PC-3 (cell line): ENCODE data around the gene SAFB2.

Experiments
- EZH2 ChIP-seq: fragments of 300-600 bp; sonication (generic); IDR thresholded peaks from one replicate; pipeline ENCODE4 v1.6.1; 2017; ENCODE audit warnings: antibody characterized with exemption, mild to moderate bottlenecking, low read length; ENCODE audit not compliant: unreplicated experiment
- TF ChIP-seq, protein P1 (sequence below): fragments of 300-600 bp; sonication (generic); conservative IDR thresholded peaks from 2 replicates; pipeline ENCODE4 v1.5.1; 2017; ENCODE audit warnings: antibody characterized with exemption, low read depth, mild to moderate bottlenecking, low read length

DNA sequence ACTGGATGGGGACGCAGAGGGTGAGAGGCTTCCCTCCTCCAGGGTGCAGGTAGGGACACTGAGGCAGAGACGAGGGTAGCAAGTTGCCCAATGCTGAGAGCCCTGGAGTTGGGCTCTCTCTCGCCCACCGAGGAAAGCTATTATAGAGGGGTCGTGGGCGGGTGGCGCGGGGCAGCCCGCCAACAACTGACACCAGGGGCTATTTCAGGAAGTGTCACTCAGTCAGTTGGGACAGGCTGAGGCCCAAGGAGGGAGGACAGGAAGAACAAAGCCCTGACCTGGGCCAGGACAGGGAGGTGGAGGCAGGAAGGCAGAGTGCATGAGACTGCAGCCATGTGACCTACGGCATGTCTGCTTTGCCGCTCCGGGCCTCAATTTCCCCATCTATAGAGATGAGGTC is 84.7 kb downstream of the SAFB2 start:
- TF ChIP-seq, protein P1, sequence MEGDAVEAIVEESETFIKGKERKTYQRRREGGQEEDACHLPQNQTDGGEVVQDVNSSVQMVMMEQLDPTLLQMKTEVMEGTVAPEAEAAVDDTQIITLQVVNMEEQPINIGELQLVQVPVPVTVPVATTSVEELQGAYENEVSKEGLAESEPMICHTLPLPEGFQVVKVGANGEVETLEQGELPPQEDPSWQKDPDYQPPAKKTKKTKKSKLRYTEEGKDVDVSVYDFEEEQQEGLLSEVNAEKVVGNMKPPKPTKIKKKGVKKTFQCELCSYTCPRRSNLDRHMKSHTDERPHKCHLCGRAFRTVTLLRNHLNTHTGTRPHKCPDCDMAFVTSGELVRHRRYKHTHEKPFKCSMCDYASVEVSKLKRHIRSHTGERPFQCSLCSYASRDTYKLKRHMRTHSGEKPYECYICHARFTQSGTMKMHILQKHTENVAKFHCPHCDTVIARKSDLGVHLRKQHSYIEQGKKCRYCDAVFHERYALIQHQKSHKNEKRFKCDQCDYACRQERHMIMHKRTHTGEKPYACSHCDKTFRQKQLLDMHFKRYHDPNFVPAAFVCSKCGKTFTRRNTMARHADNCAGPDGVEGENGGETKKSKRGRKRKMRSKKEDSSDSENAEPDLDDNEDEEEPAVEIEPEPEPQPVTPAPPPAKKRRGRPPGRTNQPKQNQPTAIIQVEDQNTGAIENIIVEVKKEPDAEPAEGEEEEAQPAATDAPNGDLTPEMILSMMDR: no peak
- TF ChIP-seq EZH2: no peak
